SIG-M5 (cell line): ENCODE data around the gene RASSF1.
A peak's percentile ranks its signal among the peaks of the same experiment; 100 is the strongest.

Experiments
- DNase-seq: peaks from one replicate; lab custom pipeline; 2025; lab: John Stamatoyannopoulos, UW

RASSF1 gene

DNA sequence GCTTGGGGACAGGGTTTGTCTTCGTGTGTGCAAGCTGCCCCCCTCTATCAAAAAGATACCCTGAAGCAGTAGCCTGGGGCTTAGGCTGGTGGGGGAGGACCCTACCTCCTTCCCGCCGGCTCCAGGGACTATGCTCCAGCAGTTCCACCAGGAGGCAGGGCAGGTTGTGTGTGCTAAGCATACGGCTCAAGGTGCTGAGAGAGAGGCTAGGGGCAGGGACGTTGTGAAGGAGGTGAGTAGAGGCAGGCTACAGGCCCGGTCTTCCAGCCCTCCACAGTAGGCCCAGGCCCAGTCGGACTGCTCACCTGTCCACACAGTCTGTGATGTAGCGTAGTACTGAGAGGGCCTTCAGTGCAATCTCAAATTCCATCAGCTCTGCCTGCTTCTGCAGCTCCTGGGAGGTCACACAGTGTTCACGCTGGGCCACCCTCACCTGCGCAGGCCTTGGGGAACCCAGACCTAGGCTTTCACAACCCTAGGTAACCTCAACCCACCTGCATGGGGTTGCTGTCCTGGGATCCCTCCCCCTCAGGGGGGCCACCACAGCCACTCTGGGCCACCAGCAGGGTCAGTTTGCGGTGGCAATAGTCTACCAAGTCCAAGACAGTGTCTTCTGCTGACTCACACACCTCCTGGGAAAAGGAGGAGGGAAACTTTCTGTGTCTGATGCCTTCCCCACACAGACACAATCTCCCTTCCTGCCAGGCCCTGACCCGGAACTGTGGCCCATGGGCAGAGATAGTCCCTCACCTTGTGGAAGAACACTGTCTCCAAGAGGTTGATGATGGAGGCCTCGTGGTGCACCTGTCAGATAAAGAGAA lies 2.4 kb upstream of the RASSF1 start:
- no peak for DNase-seq

DNA sequence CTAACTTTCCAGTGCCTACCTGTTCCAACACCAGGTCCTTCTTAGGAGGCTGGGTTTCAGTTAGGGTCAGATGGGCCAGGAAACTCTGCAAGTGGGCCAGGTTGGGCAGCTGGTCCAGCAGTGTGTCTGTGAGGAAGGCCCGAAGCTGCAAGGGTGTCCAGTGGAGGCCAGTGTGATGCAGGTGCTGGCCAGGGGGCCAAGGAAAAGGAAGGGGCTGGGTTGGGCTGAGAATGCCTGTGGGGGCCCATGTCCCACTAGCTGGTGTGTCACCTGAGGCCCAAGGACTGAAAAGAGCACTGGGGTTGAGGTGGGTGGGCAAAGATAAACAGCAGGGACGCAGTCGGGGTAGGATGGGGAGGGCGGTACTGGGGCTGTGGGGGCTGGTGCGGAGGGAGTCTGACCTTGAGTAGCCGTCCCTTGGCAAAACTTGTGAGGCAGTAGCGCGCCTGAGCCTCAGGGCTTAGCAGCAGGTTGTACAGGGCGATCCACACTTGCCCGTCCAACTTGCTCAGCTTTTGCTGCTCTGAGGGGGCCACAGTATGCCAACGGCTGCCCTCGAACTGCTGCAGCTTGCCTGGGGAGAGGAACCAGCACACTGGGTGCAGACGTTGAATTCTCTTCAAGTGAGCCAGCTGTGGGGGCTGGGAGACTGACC lies 1.5 kb upstream of the RASSF1 start:
- DNase-seq, result no peak

DNA sequence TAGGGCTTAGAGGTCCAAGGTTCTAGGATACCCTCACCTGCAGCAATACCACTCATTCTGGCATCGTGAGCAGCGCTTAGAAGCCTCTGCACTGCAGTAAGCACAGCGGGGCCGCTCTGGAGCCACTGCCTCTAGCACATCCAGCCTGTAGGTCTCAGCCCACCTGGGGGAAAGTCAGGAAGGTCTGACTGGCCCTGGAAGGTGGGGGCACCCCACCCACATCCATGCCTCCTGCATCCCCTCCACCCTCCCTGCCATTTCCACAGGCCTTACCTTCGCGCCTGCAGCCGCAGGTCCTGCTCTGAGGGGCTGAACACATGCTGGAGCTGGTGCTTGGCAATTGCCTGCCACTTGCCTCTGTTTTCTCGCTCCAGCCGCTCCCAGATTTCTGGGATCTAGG lies 901 bp upstream of the RASSF1 start:
- no peak for DNase-seq

GRCh38 chr3:50340147-50340447 lies 539 bp downstream of the RASSF1 start:
- no peak for DNase-seq

- no peak for DNase-seq
Observed at GRCh38 chr3:50339485-50340146, 1.0 kb downstream of the RASSF1 start.

DNA sequence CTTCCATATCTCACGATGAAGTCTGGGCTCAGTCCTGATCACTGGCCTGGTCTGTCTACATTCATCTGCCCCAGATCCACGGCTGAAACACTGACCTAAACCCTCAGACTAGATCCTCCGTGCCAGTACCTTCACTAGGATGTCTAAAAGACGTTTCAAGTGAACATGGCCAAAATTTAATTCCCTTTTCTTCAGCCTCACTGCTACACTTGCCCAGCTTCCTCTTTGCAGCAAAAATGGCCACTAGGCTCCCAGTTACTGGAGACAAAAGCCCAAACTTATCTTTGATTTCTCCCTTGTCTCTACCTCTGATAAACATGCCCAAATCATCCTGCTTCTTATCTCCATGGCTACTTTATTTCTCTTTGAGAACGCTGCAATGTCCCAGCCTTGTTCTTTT lies 1.7 kb downstream of the RASSF1 start:
- no peak for DNase-seq

GRCh38 chr3:50337175-50337861 lies 3.3 kb downstream of the RASSF1 start:
- DNase-seq, result peak; percentile 92

GRCh38 chr3:50336452-50337174 lies 4.0 kb downstream of the RASSF1 start:
- no peak for DNase-seq

DNA sequence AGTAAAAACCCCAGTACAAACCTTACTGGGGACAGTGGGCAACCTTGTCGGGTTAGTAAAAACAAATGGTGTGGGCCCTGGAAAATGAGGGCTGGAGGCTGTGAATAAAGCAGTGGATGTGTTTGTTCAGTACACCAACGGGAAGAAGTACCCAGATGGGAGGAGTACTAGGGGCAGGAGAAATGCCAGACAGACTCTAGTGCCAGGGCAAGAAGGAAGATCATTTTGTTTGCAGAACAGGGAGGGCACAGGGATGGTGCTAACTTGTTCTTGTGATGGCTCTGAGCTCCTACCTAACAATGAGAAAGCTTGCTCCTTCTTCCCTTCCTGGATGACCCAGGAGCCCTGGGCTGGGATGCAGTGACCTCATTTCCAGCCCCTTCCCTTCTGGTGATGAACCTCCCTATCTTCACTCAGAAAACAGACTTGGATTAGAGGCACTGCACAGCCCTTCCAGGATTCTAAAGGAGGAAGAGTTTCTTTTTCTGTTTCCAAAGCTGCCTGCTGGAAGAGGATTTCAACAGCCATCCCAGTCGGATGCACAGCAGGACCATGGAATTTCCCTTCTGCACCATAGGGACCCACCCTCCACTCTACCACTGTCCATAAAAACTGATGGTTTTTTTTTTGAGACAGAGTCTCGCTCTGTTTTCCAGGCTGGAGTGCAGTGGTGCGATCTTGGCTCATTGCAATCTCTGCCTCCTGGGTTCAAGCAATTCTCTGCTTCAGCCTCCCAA lies 6.1 kb downstream of the RASSF1 start:
- no peak for DNase-seq

GRCh38 chr3:50333744-50334328 lies 6.8 kb downstream of the RASSF1 start:
- no peak for DNase-seq

GRCh38 chr3:50331364-50331907 lies 9.2 kb downstream of the RASSF1 start:
- no peak for DNase-seq

DNA sequence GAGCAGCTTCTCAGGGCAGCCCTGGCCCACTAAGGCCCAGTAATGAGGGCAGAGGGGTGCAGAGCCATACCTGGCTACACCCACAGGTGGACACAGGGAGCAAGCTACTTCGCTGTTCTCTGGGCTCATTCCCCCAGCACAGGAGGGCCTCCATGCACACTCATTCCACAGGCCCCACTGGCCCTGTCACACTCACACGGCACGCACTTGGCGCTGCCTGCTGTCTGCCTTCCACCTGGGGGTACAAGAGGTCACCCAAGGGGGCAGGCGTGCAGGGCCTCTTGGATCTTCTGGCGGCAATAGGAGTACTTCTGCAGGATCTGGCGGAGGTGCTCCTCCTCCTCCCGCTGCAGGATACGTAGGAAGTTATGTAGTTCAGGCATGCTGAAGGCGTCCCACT lies 10.3 kb downstream of the RASSF1 start:
- DNase-seq, result no peak

- DNase-seq, result peak; percentile 82
Observed at GRCh38 chr3:50327943-50328691, 12.5 kb downstream of the RASSF1 start, which contains the start of gene TUSC2. TSS of gene TUSC2 (minus strand) at chr3:50328223. CDS start at chr3:50328099, 124 bp downstream.

- DNase-seq, result no peak
Observed at GRCh38 chr3:50327129-50327528, 13.5 kb downstream of the RASSF1 start.

DNA sequence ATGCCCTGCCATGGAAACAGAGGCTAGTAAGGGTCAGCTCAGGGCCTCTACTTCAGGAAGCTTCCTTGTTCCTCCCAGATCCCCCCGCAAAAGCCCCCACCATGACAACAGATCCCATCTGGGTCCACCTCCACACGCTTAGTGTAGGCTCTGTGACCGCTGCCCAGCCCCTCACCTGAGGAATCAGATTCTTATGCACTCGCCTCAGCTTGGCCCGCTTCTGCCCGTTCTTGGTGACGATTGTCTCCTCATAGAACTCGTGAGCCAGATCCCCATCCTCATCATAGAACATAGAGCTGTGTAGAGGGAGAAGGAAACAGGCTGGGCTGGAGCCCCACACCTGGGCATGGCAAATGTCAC lies 14.5 kb downstream of the RASSF1 start:
- no peak for DNase-seq

- no peak for DNase-seq
Observed at GRCh38 chr3:50325497-50326181, 15.0 kb downstream of the RASSF1 start.

DNA sequence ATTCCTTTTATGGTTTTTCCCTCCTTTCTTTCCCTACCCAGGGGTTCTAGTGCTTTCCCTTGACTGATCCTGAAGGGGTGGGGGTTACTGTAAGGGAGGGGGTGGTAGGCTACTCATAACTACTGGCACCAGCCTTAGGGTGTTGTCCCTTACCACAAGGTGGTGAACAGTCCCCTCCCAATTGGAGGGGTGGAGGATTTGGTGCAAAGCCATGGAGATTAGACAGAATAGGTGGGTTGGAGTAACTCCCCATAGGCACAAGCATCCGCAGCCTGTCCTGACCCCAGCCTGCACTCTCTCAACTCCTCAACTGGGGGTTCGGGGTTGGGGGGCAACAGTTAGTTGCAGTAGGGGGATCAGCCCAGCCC lies 15.5 kb downstream of the RASSF1 start:
- no peak for DNase-seq

DNA sequence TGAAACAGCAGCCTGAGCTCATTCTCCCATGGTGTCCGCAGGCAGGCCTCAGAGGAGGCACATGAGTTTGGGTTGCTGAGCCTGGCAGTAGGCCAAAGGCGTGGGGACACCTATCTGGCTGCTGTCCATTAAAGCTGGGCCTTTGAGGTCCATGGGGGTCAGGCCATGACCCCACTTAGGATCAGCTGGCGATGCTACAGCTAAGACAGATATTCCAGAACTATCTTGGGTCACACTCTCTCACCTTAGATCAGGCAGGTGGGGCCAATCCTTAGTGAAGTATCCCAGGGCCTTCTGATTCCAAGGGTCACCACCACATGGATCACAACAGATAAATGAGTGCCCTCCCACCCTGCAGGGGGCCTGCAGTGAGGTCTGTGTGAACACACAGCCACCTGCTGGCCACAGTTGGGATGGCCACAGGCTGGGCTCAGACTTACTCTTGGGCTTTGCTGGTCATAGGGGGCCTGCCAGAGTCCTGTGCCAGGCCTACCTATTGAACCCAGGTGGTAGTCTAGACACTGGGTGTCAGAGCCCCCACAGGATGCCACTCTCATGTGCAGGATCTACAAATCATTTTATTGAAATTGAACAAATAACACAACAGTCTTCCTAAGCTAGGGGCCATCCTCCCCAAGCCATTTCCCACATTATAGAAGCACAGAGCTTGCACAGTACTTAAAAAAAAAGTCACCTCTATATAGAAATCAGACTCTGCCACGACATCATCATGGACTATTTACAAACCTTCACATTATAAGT lies 16.1 kb downstream of the RASSF1 start:
- DNase-seq, result no peak
